ENCODE results near the gene FUT1. TPM values are rescaled to one million over a fixed set of nuclear protein-coding genes. Genes with fewer than 3 reads are reported as not detected.

Gene FUT1
- total RNA-seq, 4 donors from 2014 or later: 0.27 to 1.00 (median 0.58) TPM

DNA sequence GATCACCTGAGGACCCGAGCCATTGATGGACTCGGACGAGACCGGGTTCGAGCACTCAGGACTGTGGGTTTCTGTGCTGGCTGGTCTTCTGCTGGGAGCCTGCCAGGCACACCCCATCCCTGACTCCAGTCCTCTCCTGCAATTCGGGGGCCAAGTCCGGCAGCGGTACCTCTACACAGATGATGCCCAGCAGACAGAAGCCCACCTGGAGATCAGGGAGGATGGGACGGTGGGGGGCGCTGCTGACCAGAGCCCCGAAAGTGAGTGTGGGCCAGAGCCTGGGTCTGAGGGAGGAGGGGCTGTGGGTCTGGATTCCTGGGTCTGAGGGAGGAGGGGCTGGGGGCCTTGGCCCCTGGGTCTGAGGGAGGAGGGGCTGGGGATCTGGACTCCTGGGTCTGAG is 3.8 kb upstream of the FUT1 start:
- no peak for TF ChIP-seq EP300 (IDR thresholded peaks at IDR 0.05; ENCODE audit: low read depth)
- TF ChIP-seq, protein P1, sequence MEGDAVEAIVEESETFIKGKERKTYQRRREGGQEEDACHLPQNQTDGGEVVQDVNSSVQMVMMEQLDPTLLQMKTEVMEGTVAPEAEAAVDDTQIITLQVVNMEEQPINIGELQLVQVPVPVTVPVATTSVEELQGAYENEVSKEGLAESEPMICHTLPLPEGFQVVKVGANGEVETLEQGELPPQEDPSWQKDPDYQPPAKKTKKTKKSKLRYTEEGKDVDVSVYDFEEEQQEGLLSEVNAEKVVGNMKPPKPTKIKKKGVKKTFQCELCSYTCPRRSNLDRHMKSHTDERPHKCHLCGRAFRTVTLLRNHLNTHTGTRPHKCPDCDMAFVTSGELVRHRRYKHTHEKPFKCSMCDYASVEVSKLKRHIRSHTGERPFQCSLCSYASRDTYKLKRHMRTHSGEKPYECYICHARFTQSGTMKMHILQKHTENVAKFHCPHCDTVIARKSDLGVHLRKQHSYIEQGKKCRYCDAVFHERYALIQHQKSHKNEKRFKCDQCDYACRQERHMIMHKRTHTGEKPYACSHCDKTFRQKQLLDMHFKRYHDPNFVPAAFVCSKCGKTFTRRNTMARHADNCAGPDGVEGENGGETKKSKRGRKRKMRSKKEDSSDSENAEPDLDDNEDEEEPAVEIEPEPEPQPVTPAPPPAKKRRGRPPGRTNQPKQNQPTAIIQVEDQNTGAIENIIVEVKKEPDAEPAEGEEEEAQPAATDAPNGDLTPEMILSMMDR (IDR thresholded peaks at IDR 0.05): no peak
- TF ChIP-seq POLR2AphosphoS5 (IDR thresholded peaks at IDR 0.05): no peak
- no peak for TF ChIP-seq POLR2A (IDR thresholded peaks at IDR 0.05)
- intact Hi-C loops (cut with DNase I; ENCODE audit: low total_unique reads) (no loop called here), in situ Hi-C loops (cut with MboI; ENCODE audit: low pct_ligation_motif_present in 1 of 4, low pct_unique_long_range_greater_than_20kb in 1 of 4, low sequenced_read_pairs in 3 of 4) (no loop called here)
- Histone ChIP-seq H3K4me1 (peaks cover 12 to 15% (median 13%) of the 10 kb centered on the region in 4 donors), H3K27me3 (peaks cover 66% of the 10 kb centered on the region), H3K36me3 (no peaks in the 10 kb centered on the region), H3K27ac (no peak overlapping the region), H3K4me3 (no peak overlapping the region), H3K9me3 (no peaks in the 10 kb centered on the region)
- 76 to 80% methylated on average over 1 to 11 of the region's 11 CpGs for WGBS, 2 donors (ENCODE audit: low coverage in 1 of 2)
- DNase-seq: no peak

DNA sequence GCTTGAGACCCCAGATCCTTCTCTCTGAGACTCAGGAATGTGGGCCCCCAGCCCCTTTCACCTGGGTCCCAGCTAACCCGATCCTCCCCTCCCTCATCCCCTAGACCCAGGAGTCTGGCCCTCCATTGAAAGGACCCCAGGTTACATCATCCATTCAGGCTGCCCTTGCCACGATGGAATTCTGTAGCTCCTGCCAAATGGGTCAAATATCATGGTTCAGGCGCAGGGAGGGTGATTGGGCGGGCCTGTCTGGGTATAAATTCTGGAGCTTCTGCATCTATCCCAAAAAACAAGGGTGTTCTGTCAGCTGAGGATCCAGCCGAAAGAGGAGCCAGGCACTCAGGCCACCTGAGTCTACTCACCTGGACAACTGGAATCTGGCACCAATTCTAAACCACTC is 3.3 kb upstream of the FUT1 start:
- Histone ChIP-seq H3K36me3 (no peaks in the 10 kb centered on the region), H3K4me3 (no peak overlapping the region), H3K9me3 (no peaks in the 10 kb centered on the region), H3K4me1 (peaks cover 12 to 15% (median 13%) of the 10 kb centered on the region in 4 donors), H3K27me3 (peaks cover 68% of the 10 kb centered on the region), H3K27ac (no peak overlapping the region)
- in situ Hi-C loops (cut with MboI; ENCODE audit: low pct_ligation_motif_present in 1 of 4, low pct_unique_long_range_greater_than_20kb in 1 of 4, low sequenced_read_pairs in 3 of 4) (no loop called here), intact Hi-C loops (cut with DNase I; ENCODE audit: low total_unique reads) (no loop called here)
- 70% methylated on average over 5 of the region's 5 CpGs; no CpG with 5 or more reads in 1 of the 2 donors for WGBS, 2 donors (ENCODE audit: low coverage in 1 of 2)
- TF ChIP-seq EP300 (IDR thresholded peaks at IDR 0.05; ENCODE audit: low read depth) (no peak), POLR2AphosphoS5 (IDR thresholded peaks at IDR 0.05) (no peak), POLR2A (IDR thresholded peaks at IDR 0.05) (no peak)
- TF ChIP-seq, protein P1 (IDR thresholded peaks at IDR 0.05): no peak
- no peak for DNase-seq

DNA sequence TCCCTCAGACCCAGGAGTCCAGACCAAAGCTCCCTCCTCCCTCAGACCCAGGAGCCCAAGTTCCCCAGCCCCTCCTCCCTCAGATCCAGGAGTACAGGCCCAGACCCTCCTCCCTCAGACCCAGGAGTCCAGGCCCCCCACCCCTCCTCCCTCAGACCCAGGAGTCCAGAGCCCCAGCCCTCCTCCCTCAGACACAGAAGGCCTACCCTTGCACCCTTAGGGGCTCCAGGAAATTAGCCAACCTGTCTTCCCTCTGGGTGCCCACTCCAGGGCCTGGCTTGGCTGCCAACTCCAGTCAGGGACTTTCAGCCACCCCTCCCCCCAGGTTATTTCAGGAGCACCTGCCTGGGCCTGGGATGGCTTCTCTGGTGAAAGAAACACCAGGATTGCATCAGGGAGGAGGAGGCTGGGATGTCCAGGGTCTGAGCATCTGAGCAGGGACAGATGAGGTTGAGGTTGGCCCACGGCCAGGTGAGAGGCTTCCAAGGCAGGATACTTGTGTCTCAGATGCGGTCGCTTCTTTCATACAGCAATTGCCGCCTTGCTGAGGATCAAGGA is 2.7 kb upstream of the FUT1 start, which contains the start of gene FGF21:
Gene FGF21, plus strand, starts transcription at position 441 of the 558 bp plus-strand sequence. CDS start 713 bp downstream, outside the sequence.
- in situ Hi-C loops (cut with MboI; ENCODE audit: low pct_ligation_motif_present in 1 of 4, low pct_unique_long_range_greater_than_20kb in 1 of 4, low sequenced_read_pairs in 3 of 4): no loop called here
- TF ChIP-seq, protein P1 (IDR thresholded peaks at IDR 0.05): no peak
- no peak for TF ChIP-seq POLR2A (IDR thresholded peaks at IDR 0.05)
- TF ChIP-seq POLR2AphosphoS5 (IDR thresholded peaks at IDR 0.05): no peak
- no peak for TF ChIP-seq EP300 (IDR thresholded peaks at IDR 0.05; ENCODE audit: low read depth)
- intact Hi-C loops (cut with DNase I; ENCODE audit: low total_unique reads): no loop called here

DNA sequence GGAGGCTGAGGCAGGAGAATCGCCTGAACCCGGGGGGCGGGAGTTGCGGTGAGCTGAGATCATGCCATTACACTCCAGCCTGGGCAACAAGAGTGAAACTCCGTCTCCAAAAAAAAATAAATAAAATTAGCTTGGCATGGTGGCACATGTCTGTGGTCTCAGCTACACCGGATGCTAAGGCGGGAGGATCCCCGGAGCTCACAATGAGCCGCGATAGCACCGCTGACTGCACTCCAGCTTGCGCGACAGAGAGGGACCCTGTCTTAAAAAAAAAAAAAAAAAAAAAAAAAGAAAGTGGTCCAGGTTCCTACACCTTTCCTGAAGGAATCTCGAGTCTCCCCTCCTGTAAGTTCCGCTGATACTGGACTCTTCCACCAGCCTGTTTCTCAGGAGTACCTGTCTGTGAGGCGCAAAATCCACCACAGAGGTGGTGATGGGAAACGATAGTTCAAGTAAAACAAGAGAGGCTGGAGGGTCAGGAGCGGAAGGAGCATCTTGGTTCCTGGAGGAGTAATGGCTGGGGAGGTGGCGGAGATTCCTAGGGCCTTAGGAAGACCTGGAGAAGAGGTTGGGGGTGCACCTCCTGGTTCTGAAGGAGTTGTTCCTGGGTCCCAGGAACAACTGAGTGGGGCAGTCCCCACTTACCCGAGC is 471 bp downstream of the FUT1 start:
- Histone ChIP-seq H3K27ac (peak overlapping the region; percentile 4 to 50 (median 24)), H3K4me3 (peak overlapping the region in 3 of 4 donors; percentile 7 to 42 (median 22)), H3K9me3 (no peaks in the 10 kb centered on the region), H3K4me1 (peaks cover 12 to 19% (median 14%) of the 10 kb centered on the region in 4 donors), H3K27me3 (peaks cover 73% of the 10 kb centered on the region), H3K36me3 (no peaks in the 10 kb centered on the region)
- in situ Hi-C loops (cut with MboI; ENCODE audit: low pct_ligation_motif_present in 1 of 4, low pct_unique_long_range_greater_than_20kb in 1 of 4, low sequenced_read_pairs in 3 of 4) (no loop called here), intact Hi-C loops (cut with DNase I; ENCODE audit: low total_unique reads) (loop anchor here (1.0 kb wide), 1 partner anchor 25 kb away; no protein-coding TSS in a partner anchor)
- TF ChIP-seq POLR2A (IDR thresholded peaks at IDR 0.05): no peak
- 27 to 28% methylated on average over 9 to 20 of the region's 20 CpGs for WGBS, 2 donors (ENCODE audit: low coverage in 1 of 2)
- no peak for DNase-seq

More for the DNA sequence above, 2.7 kb upstream of the FUT1 start, which contains the start of gene FGF21:
- Histone ChIP-seq H3K9me3 (no peaks in the 10 kb centered on the region), H3K27ac (no peak within 1 kb of the TSS), H3K36me3 (no peaks in the 10 kb centered on the region), H3K27me3 (peaks cover 68% of the 10 kb centered on the region), H3K4me3 (no peak within 1 kb of the TSS), H3K4me1 (peaks cover 12 to 15% (median 13%) of the 10 kb centered on the region in 4 donors)
- DNase-seq: no peak
- 90% methylated on average over 4 of the region's 4 CpGs; no CpG with 5 or more reads in 1 of the 2 donors for WGBS, 2 donors (ENCODE audit: low coverage in 1 of 2)
